Calu3 (cell line): ENCODE results near the gene ATP8A2. TPM values are rescaled to one million over a fixed set of nuclear protein-coding genes. Genes with fewer than 3 reads are reported as not detected.

Source experiments
- BruUV-seq: library from RNA; stranded (reverse); fragments of 400-500 nt; replicated peaks from 2 replicates; lab custom pipeline; 2021; lab: Mats Ljungman, UMichigan
- CTCF ChIA-PET: fragments of 300-600 bp; sonication (Branson Sonifier 250); formaldehyde crosslinking; loops from one replicate; lab custom pipeline; 2022; ENCODE audit warnings: antibody characterized with exemption; lab: Charles Lee
- DNase-seq: peaks from one replicate; pipeline ENCODE4 v3.0.0; 2022
- H3K27ac Mint-ChIP-seq: one replicate; pipeline ENCODE4 v1.8.0; 2022; ENCODE audit warnings: mixed read lengths; ENCODE audit not compliant: unreplicated experiment
- H3K27me3 Mint-ChIP-seq: one replicate; pipeline ENCODE4 v1.8.0; 2022; ENCODE audit warnings: mixed read lengths; ENCODE audit not compliant: unreplicated experiment
- H3K36me3 Mint-ChIP-seq: one replicate; pipeline ENCODE4 v1.8.0; 2022; ENCODE audit warnings: mild to moderate bottlenecking, moderate library complexity, mixed read lengths; ENCODE audit not compliant: insufficient read depth, unreplicated experiment
- H3K4me1 Mint-ChIP-seq: one replicate; pipeline ENCODE4 v1.8.0; 2022; ENCODE audit warnings: mild to moderate bottlenecking, low read depth, mixed read lengths; ENCODE audit not compliant: unreplicated experiment
- H3K4me3 Mint-ChIP-seq: one replicate; pipeline ENCODE4 v1.8.0; 2022; ENCODE audit warnings: mild to moderate bottlenecking, low read depth, moderate library complexity, mixed read lengths; ENCODE audit not compliant: unreplicated experiment
- H3K9me3 Mint-ChIP-seq: one replicate; pipeline ENCODE4 v1.8.0; 2022; ENCODE audit warnings: low read depth, mixed read lengths; ENCODE audit not compliant: unreplicated experiment
- CTCF ChIP-seq: fragments of 200-600 bp; IDR thresholded peaks from one replicate; pipeline ENCODE4 v1.8.0; 2022; ENCODE audit warnings: antibody characterized with exemption; ENCODE audit not compliant: unreplicated experiment
- intact Hi-C: fragments of 100-400 bp; cut with micrococcal nuclease; formaldehyde crosslinking; loops from one replicate; pipeline ENCODE4 v1.10.0; 2022; ENCODE audit not compliant: unreplicated experiment
- total RNA-seq: library from RNA; stranded (reverse); gene quantifications from 2 replicates; pipeline ENCODE4 v1.2.3, GENCODE V29; 2022

Gene ATP8A2
- total RNA-seq, 1 experiment from 2014 or later, result 0.05 TPM

GRCh38 chr13:25868490-25868889, 496.7 kb downstream of the ATP8A2 start:
- CTCF ChIA-PET, result interaction anchor here (1.9 kb wide), 1 partner anchor 8 kb away, joined by 3 read pairs; no protein-coding TSS in a partner anchor
- Mint-ChIP-seq H3K9me3 (no peaks in the 10 kb centered on the region), H3K4me3 (no peak overlapping the region), H3K4me1 (no peaks in the 10 kb centered on the region), H3K36me3 (no peaks in the 10 kb centered on the region), H3K27ac (no peak overlapping the region), H3K27me3 (no peaks in the 10 kb centered on the region)
- no peak for DNase-seq
- TF ChIP-seq CTCF, result no peak
- intact Hi-C loops, result no loop called here
- no TSS peak for BruUV-seq

- BruUV-seq, result no TSS peak
- Mint-ChIP-seq H3K27ac (no peak overlapping the region), H3K36me3 (no peaks in the 10 kb centered on the region), H3K4me3 (no peak overlapping the region), H3K4me1 (no peaks in the 10 kb centered on the region), H3K27me3 (no peaks in the 10 kb centered on the region), H3K9me3 (no peaks in the 10 kb centered on the region)
- intact Hi-C loops, result no loop called here
- TF ChIP-seq CTCF, result no peak
- no peak for DNase-seq
- CTCF ChIA-PET, result no interaction called here
These were observed 498.2 kb downstream of the ATP8A2 start for GRCh38 chr13:25869941-25870340.

- TF ChIP-seq CTCF, result no peak
- DNase-seq, result no peak
- H3K9me3 Mint-ChIP-seq, result peaks cover 2% of the 10 kb centered on the region
- no peak overlapping the region for H3K4me3 Mint-ChIP-seq
- CTCF ChIA-PET, result no interaction called here
- H3K27me3 Mint-ChIP-seq, result peaks cover 11% of the 10 kb centered on the region
- peaks cover 7% of the 10 kb centered on the region for H3K4me1 Mint-ChIP-seq
- H3K27ac Mint-ChIP-seq, result no peak overlapping the region
- no peaks in the 10 kb centered on the region for H3K36me3 Mint-ChIP-seq
- intact Hi-C loops, result no loop called here
- no TSS peak for BruUV-seq
These were observed 499.8 kb downstream of the ATP8A2 start for GRCh38 chr13:25871389-25872125.

GRCh38 chr13:25872481-25873241, 500.9 kb downstream of the ATP8A2 start:
- Mint-ChIP-seq H3K27me3 (peaks cover 18% of the 10 kb centered on the region), H3K4me1 (peaks cover 7% of the 10 kb centered on the region), H3K9me3 (peaks cover 2% of the 10 kb centered on the region), H3K27ac (no peak overlapping the region), H3K36me3 (no peaks in the 10 kb centered on the region), H3K4me3 (no peak overlapping the region)
- TF ChIP-seq CTCF, result no peak
- BruUV-seq, result no TSS peak
- CTCF ChIA-PET, result interaction anchor here (0.7 kb wide), 1 partner anchor 65 kb away, joined by 3 read pairs; no protein-coding TSS in a partner anchor
- intact Hi-C loops, result no loop called here
- no peak for DNase-seq
